ENCODE results near the gene SPRED3.
"Not testable (repeated sequence)": the region's sequence is repeated elsewhere in the genome, so short reads cannot be mapped to it uniquely, and the experiment has no call there.

The SPRED3 gene

GRCh38 chr19:38362076-38362945, 26.2 kb upstream of the SPRED3 start:
- TF ChIP-seq CTCF (IDR thresholded peaks at IDR 0.05; ENCODE audit: poor library complexity, severe bottlenecking), result no peak
- peak overlapping the region; percentile 51 for H3K27ac ChIP-seq (ENCODE audit: poor library complexity, severe bottlenecking)
- H3K36me3 ChIP-seq (ENCODE audit: low read depth), result no peaks in the 10 kb centered on the region
- H3K4me1 ChIP-seq (ENCODE audit: insufficient read depth, poor library complexity, severe bottlenecking), result no peaks in the 10 kb centered on the region
- DNase-seq (ENCODE audit: low spot score) (peak; percentile 91), ATAC-seq (ENCODE audit: low read depth) (peak; percentile 70)
- peaks cover 33% of the 10 kb centered on the region for H3K27me3 ChIP-seq (ENCODE audit: insufficient read depth, poor library complexity, severe bottlenecking)
- peak overlapping the region; percentile 55 for H3K4me3 ChIP-seq (ENCODE audit: severe bottlenecking)
- no peaks in the 10 kb centered on the region for H3K9me3 ChIP-seq (ENCODE audit: severe bottlenecking)

- not testable (repeated sequence) for H3K4me1 ChIP-seq (ENCODE audit: insufficient read depth, poor library complexity, severe bottlenecking); DNase-seq (ENCODE audit: low spot score); H3K9me3 ChIP-seq (ENCODE audit: severe bottlenecking); H3K36me3 ChIP-seq (ENCODE audit: low read depth); H3K4me3 ChIP-seq (ENCODE audit: severe bottlenecking); ATAC-seq (ENCODE audit: low read depth)
- peak overlapping the region; percentile 51 for H3K27ac ChIP-seq (ENCODE audit: poor library complexity, severe bottlenecking)
- H3K27me3 ChIP-seq (ENCODE audit: insufficient read depth, poor library complexity, severe bottlenecking), result peaks cover 32% of the 10 kb centered on the region
Measured at GRCh38 chr19:38362946-38363688, 25.4 kb upstream of the SPRED3 start.

GRCh38 chr19:38367041-38367440, 21.5 kb upstream of the SPRED3 start:
- Histone ChIP-seq H3K36me3 (ENCODE audit: low read depth) (no peaks in the 10 kb centered on the region), H3K27me3 (ENCODE audit: insufficient read depth, poor library complexity, severe bottlenecking) (no peaks in the 10 kb centered on the region), H3K4me1 (ENCODE audit: insufficient read depth, poor library complexity, severe bottlenecking) (no peaks in the 10 kb centered on the region), H3K27ac (ENCODE audit: poor library complexity, severe bottlenecking) (no peak overlapping the region), H3K9me3 (ENCODE audit: severe bottlenecking) (no peaks in the 10 kb centered on the region), H3K4me3 (ENCODE audit: severe bottlenecking) (no peak overlapping the region)
- ATAC-seq (ENCODE audit: low read depth) (no peak), DNase-seq (ENCODE audit: low spot score) (no peak)
- no peak for TF ChIP-seq CTCF (IDR thresholded peaks at IDR 0.05; ENCODE audit: poor library complexity, severe bottlenecking)

GRCh38 chr19:38369584-38369983, 18.9 kb upstream of the SPRED3 start:
- no peak overlapping the region for H3K4me3 ChIP-seq (ENCODE audit: severe bottlenecking)
- no peak overlapping the region for H3K27ac ChIP-seq (ENCODE audit: poor library complexity, severe bottlenecking)
- H3K4me1 ChIP-seq (ENCODE audit: insufficient read depth, poor library complexity, severe bottlenecking), result no peaks in the 10 kb centered on the region
- no peaks in the 10 kb centered on the region for H3K9me3 ChIP-seq (ENCODE audit: severe bottlenecking)
- H3K36me3 ChIP-seq (ENCODE audit: low read depth), result no peaks in the 10 kb centered on the region
- DNase-seq (ENCODE audit: low spot score), result no peak
- no peak for ATAC-seq (ENCODE audit: low read depth)
- no peak for TF ChIP-seq CTCF (IDR thresholded peaks at IDR 0.05; ENCODE audit: poor library complexity, severe bottlenecking)
- no peaks in the 10 kb centered on the region for H3K27me3 ChIP-seq (ENCODE audit: insufficient read depth, poor library complexity, severe bottlenecking)

GRCh38 chr19:38370299-38370698, 18.2 kb upstream of the SPRED3 start:
- DNase-seq (ENCODE audit: low spot score) (no peak), ATAC-seq (ENCODE audit: low read depth) (no peak)
- Histone ChIP-seq H3K27me3 (ENCODE audit: insufficient read depth, poor library complexity, severe bottlenecking) (no peaks in the 10 kb centered on the region), H3K9me3 (ENCODE audit: severe bottlenecking) (no peaks in the 10 kb centered on the region), H3K4me3 (ENCODE audit: severe bottlenecking) (no peak overlapping the region), H3K27ac (ENCODE audit: poor library complexity, severe bottlenecking) (no peak overlapping the region), H3K4me1 (ENCODE audit: insufficient read depth, poor library complexity, severe bottlenecking) (no peaks in the 10 kb centered on the region), H3K36me3 (ENCODE audit: low read depth) (no peaks in the 10 kb centered on the region)
- no peak for TF ChIP-seq CTCF (IDR thresholded peaks at IDR 0.05; ENCODE audit: poor library complexity, severe bottlenecking)
